Stomach (tissue), 4 donors: ENCODE results near the gene SORCS2.

Experiments used
- POLR2A ChIP-seq, 4 donors: fragments of 450-650 bp; IDR thresholded peaks; one replicate each; pipeline ENCODE4 v1.6.1; 2016; ENCODE audit warnings: antibody characterized with exemption in 4 of 4, control low read depth in 2 of 4, mild to moderate bottlenecking in 1 of 4, moderate library complexity in 1 of 4
- TF ChIP-seq, protein P1 (sequence below), 7 experiments: fragments of 450-650 bp in 4 of 7; fragments of 200-600 bp in 3 of 7; sonication (generic) in 3 of 7; IDR thresholded peaks; one replicate each; pipeline ENCODE4 v1.5.1; 2016 to 2019; ENCODE audit warnings: antibody characterized with exemption in 7 of 7, control low read depth in 2 of 7, mild to moderate bottlenecking in 1 of 7

DNA sequence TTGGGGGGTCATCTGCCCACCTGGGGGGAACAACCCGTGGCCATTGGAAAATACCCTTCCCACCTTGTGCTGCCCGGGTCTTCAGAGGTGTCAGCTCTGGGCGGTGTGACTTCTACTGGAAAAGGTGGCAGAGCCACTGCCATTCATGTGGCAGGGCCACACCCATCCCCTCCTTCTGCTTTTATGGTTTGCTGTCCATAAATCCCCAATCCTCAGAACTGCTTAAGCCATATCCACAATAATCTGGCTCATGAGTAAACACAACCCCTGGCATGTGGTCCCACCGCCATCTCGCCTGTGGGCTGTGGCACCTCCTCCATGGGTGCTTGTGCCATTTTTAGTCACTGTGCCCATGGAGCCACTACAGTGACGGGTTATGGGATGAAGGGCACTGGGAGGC lies 20.6 kb downstream of the SORCS2 start:
- TF ChIP-seq, protein P1, sequence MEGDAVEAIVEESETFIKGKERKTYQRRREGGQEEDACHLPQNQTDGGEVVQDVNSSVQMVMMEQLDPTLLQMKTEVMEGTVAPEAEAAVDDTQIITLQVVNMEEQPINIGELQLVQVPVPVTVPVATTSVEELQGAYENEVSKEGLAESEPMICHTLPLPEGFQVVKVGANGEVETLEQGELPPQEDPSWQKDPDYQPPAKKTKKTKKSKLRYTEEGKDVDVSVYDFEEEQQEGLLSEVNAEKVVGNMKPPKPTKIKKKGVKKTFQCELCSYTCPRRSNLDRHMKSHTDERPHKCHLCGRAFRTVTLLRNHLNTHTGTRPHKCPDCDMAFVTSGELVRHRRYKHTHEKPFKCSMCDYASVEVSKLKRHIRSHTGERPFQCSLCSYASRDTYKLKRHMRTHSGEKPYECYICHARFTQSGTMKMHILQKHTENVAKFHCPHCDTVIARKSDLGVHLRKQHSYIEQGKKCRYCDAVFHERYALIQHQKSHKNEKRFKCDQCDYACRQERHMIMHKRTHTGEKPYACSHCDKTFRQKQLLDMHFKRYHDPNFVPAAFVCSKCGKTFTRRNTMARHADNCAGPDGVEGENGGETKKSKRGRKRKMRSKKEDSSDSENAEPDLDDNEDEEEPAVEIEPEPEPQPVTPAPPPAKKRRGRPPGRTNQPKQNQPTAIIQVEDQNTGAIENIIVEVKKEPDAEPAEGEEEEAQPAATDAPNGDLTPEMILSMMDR (IDR thresholded peaks at IDR 0.05), result no peak
- no peak for TF ChIP-seq POLR2A (IDR thresholded peaks at IDR 0.05)
